ENCODE results near the gene CELF3.
A peak's percentile ranks its signal among the peaks of the same experiment; 100 is the strongest.

The CELF3 gene

GRCh38 chr1:151713044-151713443 is 3.6 kb downstream of the CELF3 start:
- no CpG with 5 or more reads among the region's 2 CpGs for WGBS (ENCODE audit: extremely low coverage, insufficient coverage, low lambda C conversion rate)
- H2AK5ac ChIP-seq (ENCODE audit: low read length) = no peak overlapping the region
- no peaks in the 10 kb centered on the region for H3K27me3 ChIP-seq (ENCODE audit: insufficient read depth, low read length, poor library complexity)

DNA sequence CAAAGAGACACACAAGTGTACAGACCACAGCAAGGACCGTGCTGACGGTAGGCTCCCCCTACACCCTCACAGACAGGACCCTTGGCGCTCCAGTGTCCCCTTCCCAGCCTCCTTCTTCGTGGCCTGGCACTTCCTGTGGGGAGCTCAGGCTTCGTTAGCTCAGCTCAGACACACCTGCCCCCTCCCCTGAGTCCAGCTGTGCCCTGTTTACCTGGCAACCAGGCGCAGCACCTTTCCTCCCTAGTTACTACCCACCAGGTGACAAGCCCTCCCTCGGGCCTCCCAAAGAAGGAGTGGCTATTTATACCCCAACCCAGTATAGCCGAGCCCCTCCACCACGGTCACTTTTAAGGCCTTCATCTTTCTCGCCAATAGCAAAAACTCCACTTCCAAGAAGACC is 4.7 kb downstream of the CELF3 start:
- no peak overlapping the region for H3K4me3 ChIP-seq (ENCODE audit: low read length)

More at GRCh38 chr1:151713044-151713443, 3.6 kb downstream of the CELF3 start:
- Histone ChIP-seq H3K18ac (ENCODE audit: low read length) (no peak overlapping the region), H2BK5ac (ENCODE audit: low read length) (no peak overlapping the region), H4K8ac (ENCODE audit: low read depth, low read length) (no peak overlapping the region), H3K9ac (ENCODE audit: low read length) (no peak overlapping the region), H3K4ac (ENCODE audit: low read depth, low read length) (no peak overlapping the region), H2BK120ac (ENCODE audit: low read depth, low read length) (no peak overlapping the region), H3K4me1 (ENCODE audit: control insufficient read depth, low read depth, low read length) (no peaks in the 10 kb centered on the region), H2BK15ac (replicated peaks; ENCODE audit: low read depth) (no peak overlapping the region), H3K23ac (ENCODE audit: low read length) (no peak overlapping the region), H3K79me2 (ENCODE audit: control insufficient read depth, insufficient read depth, low read length) (no peaks in the 10 kb centered on the region), H3K56ac (ENCODE audit: low read length) (no peak overlapping the region), H3K4me2 (ENCODE audit: low read length) (no peak overlapping the region), H4K5ac (ENCODE audit: low read length) (no peak overlapping the region), H3K27ac (ENCODE audit: low read depth, low read length) (no peak overlapping the region), H3K36me3 (ENCODE audit: control insufficient read depth, insufficient read depth, low read length) (no peaks in the 10 kb centered on the region), H3K79me1 (ENCODE audit: low read length) (no peaks in the 10 kb centered on the region), H3K4me3 (ENCODE audit: low read length) (no peak overlapping the region)
- DNase-seq = no peak

DNA sequence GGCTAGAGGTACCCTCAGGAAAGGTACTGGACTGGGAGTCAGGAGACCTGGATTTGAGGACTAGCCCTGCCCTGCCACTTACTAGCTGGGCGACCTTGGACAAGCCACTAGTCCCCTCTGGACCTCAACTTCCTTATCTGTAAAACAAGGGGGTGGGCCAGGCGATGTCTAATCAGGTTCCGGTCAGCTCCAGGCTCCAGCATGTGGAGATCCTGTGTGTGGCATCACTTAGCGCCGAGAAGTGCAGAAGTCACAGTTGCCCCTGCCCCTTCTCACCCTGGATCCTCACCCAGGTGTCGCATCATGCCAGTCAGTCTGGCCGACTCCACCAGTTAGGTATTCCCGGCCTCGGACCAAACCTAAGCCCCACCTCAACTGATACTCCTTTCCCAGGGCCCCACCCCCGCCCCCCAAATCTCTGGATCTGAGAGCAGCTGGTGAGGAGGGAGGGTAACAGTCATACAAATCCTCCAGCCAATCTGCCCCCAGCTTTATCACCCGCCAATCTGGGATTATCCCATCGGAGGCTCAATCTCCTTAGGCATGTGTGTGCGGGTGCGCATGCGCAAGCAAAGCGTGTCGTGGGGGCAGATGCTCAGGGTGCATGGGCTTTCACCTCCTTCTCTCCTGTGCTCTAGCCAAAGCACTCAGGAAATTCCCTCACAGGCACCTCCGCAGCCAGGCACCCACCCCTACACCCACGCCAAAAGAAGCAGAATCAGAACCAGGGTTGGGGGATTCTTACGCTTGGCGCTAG is 5.4 kb downstream of the CELF3 start:
- no peak overlapping the region for H2BK120ac ChIP-seq (ENCODE audit: low read depth, low read length)
- H2BK15ac ChIP-seq (replicated peaks; ENCODE audit: low read depth) = no peak overlapping the region
- DNase-seq = no peak
- no CpG with 5 or more reads among the region's 21 CpGs for WGBS (ENCODE audit: extremely low coverage, insufficient coverage, low lambda C conversion rate)
- no peaks in the 10 kb centered on the region for H3K36me3 ChIP-seq (ENCODE audit: control insufficient read depth, insufficient read depth, low read length)
- no peak overlapping the region for H3K27ac ChIP-seq (ENCODE audit: low read depth, low read length)
- H4K5ac ChIP-seq (ENCODE audit: low read length) = no peak overlapping the region
- H4K8ac ChIP-seq (ENCODE audit: low read depth, low read length) = no peak overlapping the region
- no peak overlapping the region for H3K23ac ChIP-seq (ENCODE audit: low read length)
- no peak overlapping the region for H3K4me3 ChIP-seq (ENCODE audit: low read length)
- no peak overlapping the region for H3K18ac ChIP-seq (ENCODE audit: low read length)
- no peak overlapping the region for H3K4ac ChIP-seq (ENCODE audit: low read depth, low read length)
- H3K4me2 ChIP-seq (ENCODE audit: low read length) = no peak overlapping the region
- no peaks in the 10 kb centered on the region for H3K79me1 ChIP-seq (ENCODE audit: low read length)
- H2AK5ac ChIP-seq (ENCODE audit: low read length) = no peak overlapping the region
- H3K79me2 ChIP-seq (ENCODE audit: control insufficient read depth, insufficient read depth, low read length) = no peaks in the 10 kb centered on the region
- no peaks in the 10 kb centered on the region for H3K4me1 ChIP-seq (ENCODE audit: control insufficient read depth, low read depth, low read length)
- no peak overlapping the region for H3K56ac ChIP-seq (ENCODE audit: low read length)
- no peak overlapping the region for H3K9ac ChIP-seq (ENCODE audit: low read length)
- no peaks in the 10 kb centered on the region for H3K27me3 ChIP-seq (ENCODE audit: insufficient read depth, low read length, poor library complexity)
- no peak overlapping the region for H2BK5ac ChIP-seq (ENCODE audit: low read length)

More for the DNA sequence above, 4.7 kb downstream of the CELF3 start:
- Histone ChIP-seq H3K79me2 (ENCODE audit: control insufficient read depth, insufficient read depth, low read length) (no peaks in the 10 kb centered on the region), H4K5ac (ENCODE audit: low read length) (no peak overlapping the region), H3K27ac (ENCODE audit: low read depth, low read length) (no peak overlapping the region), H2BK5ac (ENCODE audit: low read length) (no peak overlapping the region), H3K23ac (ENCODE audit: low read length) (no peak overlapping the region), H3K79me1 (ENCODE audit: low read length) (no peaks in the 10 kb centered on the region), H3K4me2 (ENCODE audit: low read length) (no peak overlapping the region), H3K18ac (ENCODE audit: low read length) (no peak overlapping the region), H3K9ac (ENCODE audit: low read length) (no peak overlapping the region), H2AK5ac (ENCODE audit: low read length) (no peak overlapping the region), H2BK15ac (replicated peaks; ENCODE audit: low read depth) (no peak overlapping the region), H3K36me3 (ENCODE audit: control insufficient read depth, insufficient read depth, low read length) (no peaks in the 10 kb centered on the region), H3K4me1 (ENCODE audit: control insufficient read depth, low read depth, low read length) (no peaks in the 10 kb centered on the region), H3K56ac (ENCODE audit: low read length) (no peak overlapping the region), H3K4ac (ENCODE audit: low read depth, low read length) (no peak overlapping the region), H3K27me3 (ENCODE audit: insufficient read depth, low read length, poor library complexity) (no peaks in the 10 kb centered on the region), H4K8ac (ENCODE audit: low read depth, low read length) (no peak overlapping the region), H2BK120ac (ENCODE audit: low read depth, low read length) (no peak overlapping the region)
- DNase-seq = peak; percentile 35
- no CpG with 5 or more reads among the region's 10 CpGs for WGBS (ENCODE audit: extremely low coverage, insufficient coverage, low lambda C conversion rate)

GRCh38 chr1:151710187-151710840 is 6.3 kb downstream of the CELF3 start:
- no peak overlapping the region for H4K5ac ChIP-seq (ENCODE audit: low read length)
- no peak overlapping the region for H3K27ac ChIP-seq (ENCODE audit: low read depth, low read length)
- no peaks in the 10 kb centered on the region for H3K79me2 ChIP-seq (ENCODE audit: control insufficient read depth, insufficient read depth, low read length)
- no peak overlapping the region for H3K4ac ChIP-seq (ENCODE audit: low read depth, low read length)
- no peaks in the 10 kb centered on the region for H3K79me1 ChIP-seq (ENCODE audit: low read length)
- H3K56ac ChIP-seq (ENCODE audit: low read length) = no peak overlapping the region
- no peaks in the 10 kb centered on the region for H3K36me3 ChIP-seq (ENCODE audit: control insufficient read depth, insufficient read depth, low read length)
- H3K27me3 ChIP-seq (ENCODE audit: insufficient read depth, low read length, poor library complexity) = no peaks in the 10 kb centered on the region
- no peak overlapping the region for H3K9ac ChIP-seq (ENCODE audit: low read length)
- no peak overlapping the region for H3K18ac ChIP-seq (ENCODE audit: low read length)
- H3K4me2 ChIP-seq (ENCODE audit: low read length) = no peak overlapping the region
- WGBS (ENCODE audit: extremely low coverage, insufficient coverage, low lambda C conversion rate) = no CpG with 5 or more reads among the region's 15 CpGs
- H2BK120ac ChIP-seq (ENCODE audit: low read depth, low read length) = no peak overlapping the region
- H3K4me1 ChIP-seq (ENCODE audit: control insufficient read depth, low read depth, low read length) = no peaks in the 10 kb centered on the region
- H2AK5ac ChIP-seq (ENCODE audit: low read length) = no peak overlapping the region
- DNase-seq = peak; percentile 85
- no peak overlapping the region for H2BK15ac ChIP-seq (replicated peaks; ENCODE audit: low read depth)
- no peak overlapping the region for H2BK5ac ChIP-seq (ENCODE audit: low read length)
- no peak overlapping the region for H3K4me3 ChIP-seq (ENCODE audit: low read length)
- no peak overlapping the region for H4K8ac ChIP-seq (ENCODE audit: low read depth, low read length)
- no peak overlapping the region for H3K23ac ChIP-seq (ENCODE audit: low read length)

GRCh38 chr1:151708891-151709290 is 7.7 kb downstream of the CELF3 start:
- Histone ChIP-seq H4K5ac (ENCODE audit: low read length) (no peak overlapping the region), H4K8ac (ENCODE audit: low read depth, low read length) (no peak overlapping the region), H3K36me3 (ENCODE audit: control insufficient read depth, insufficient read depth, low read length) (no peaks in the 10 kb centered on the region), H3K23ac (ENCODE audit: low read length) (no peak overlapping the region), H2BK5ac (ENCODE audit: low read length) (no peak overlapping the region), H3K4me3 (ENCODE audit: low read length) (no peak overlapping the region), H3K56ac (ENCODE audit: low read length) (no peak overlapping the region), H2AK5ac (ENCODE audit: low read length) (no peak overlapping the region), H2BK15ac (replicated peaks; ENCODE audit: low read depth) (no peak overlapping the region), H2BK120ac (ENCODE audit: low read depth, low read length) (no peak overlapping the region), H3K4me2 (ENCODE audit: low read length) (no peak overlapping the region), H3K79me1 (ENCODE audit: low read length) (no peaks in the 10 kb centered on the region), H3K4me1 (ENCODE audit: control insufficient read depth, low read depth, low read length) (no peaks in the 10 kb centered on the region), H3K27me3 (ENCODE audit: insufficient read depth, low read length, poor library complexity) (no peaks in the 10 kb centered on the region), H3K79me2 (ENCODE audit: control insufficient read depth, insufficient read depth, low read length) (no peaks in the 10 kb centered on the region), H3K4ac (ENCODE audit: low read depth, low read length) (no peak overlapping the region), H3K27ac (ENCODE audit: low read depth, low read length) (no peak overlapping the region), H3K9ac (ENCODE audit: low read length) (no peak overlapping the region), H3K18ac (ENCODE audit: low read length) (no peak overlapping the region)
- DNase-seq = no peak
- no CpG with 5 or more reads among the region's 15 CpGs for WGBS (ENCODE audit: extremely low coverage, insufficient coverage, low lambda C conversion rate)
